GM12801 (cell line): ENCODE data around the gene KCNAB1.

Experiments
- TF ChIP-seq, protein P1 (sequence below): IDR thresholded peaks from one replicate; pipeline ENCODE4 v1.5.1; 2011; ENCODE audit warnings: control low read depth; ENCODE audit not compliant: insufficient read length; ENCODE audit errors: extremely low read depth

KCNAB1 gene

DNA sequence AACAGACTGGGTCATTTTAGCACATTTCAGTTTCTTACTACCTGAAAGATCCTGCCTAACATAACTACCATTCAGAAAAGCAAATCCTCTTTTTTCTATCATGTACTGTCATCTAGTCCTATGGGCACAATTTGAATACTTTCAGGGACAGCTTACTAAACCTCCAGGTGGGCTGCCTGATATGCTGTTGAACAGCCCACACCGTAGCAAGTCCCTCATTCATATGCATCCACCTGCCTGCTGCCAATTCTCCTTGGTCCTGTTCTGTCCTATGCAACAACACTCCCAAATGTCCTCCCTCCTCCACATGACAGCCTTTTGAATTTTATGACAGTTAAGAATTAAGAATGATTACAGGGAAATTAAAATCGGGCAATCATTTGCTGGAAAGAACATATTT lies 137.9 kb downstream of the KCNAB1 start:
- TF ChIP-seq, protein P1, sequence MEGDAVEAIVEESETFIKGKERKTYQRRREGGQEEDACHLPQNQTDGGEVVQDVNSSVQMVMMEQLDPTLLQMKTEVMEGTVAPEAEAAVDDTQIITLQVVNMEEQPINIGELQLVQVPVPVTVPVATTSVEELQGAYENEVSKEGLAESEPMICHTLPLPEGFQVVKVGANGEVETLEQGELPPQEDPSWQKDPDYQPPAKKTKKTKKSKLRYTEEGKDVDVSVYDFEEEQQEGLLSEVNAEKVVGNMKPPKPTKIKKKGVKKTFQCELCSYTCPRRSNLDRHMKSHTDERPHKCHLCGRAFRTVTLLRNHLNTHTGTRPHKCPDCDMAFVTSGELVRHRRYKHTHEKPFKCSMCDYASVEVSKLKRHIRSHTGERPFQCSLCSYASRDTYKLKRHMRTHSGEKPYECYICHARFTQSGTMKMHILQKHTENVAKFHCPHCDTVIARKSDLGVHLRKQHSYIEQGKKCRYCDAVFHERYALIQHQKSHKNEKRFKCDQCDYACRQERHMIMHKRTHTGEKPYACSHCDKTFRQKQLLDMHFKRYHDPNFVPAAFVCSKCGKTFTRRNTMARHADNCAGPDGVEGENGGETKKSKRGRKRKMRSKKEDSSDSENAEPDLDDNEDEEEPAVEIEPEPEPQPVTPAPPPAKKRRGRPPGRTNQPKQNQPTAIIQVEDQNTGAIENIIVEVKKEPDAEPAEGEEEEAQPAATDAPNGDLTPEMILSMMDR, result no peak

DNA sequence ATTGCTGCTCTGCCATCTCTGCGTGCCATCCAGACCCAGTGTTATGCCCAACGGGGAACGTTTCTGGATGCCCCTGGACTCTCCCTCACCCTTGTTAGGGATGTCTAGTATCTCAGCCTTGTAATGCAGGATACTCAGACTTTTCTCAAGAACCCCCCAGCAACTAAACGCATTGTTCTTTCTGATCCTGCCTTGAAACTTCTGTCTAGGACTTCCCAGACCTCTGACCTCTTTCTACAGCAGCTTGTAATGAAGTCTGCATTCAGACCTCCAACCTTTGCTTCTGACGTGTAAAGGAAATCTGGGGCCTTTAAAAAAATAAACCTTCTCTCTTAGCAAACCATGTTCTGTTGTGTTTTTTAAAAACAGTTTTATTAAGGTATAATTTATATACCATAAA lies 139.5 kb downstream of the KCNAB1 start:
- TF ChIP-seq, protein P1, result no peak

DNA sequence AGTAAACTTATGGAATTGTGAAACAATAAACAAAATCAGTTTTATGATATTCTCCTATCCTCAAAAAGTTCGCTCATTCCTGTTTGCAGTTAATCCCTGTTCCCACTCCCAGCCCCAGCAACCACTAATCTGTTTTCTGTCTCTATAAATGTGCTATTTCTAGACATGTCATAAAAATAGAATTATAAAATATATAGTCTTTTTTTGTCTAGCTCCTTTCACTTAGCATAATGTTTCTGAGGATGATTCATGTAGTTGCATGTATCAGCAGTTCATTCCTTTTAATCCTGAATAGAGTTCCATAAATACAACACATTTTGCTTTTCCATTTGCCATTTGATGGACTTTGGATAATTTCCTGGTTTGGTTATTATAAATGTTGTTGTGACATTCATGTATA lies 140.0 kb downstream of the KCNAB1 start:
- TF ChIP-seq, protein P1, result no peak

DNA sequence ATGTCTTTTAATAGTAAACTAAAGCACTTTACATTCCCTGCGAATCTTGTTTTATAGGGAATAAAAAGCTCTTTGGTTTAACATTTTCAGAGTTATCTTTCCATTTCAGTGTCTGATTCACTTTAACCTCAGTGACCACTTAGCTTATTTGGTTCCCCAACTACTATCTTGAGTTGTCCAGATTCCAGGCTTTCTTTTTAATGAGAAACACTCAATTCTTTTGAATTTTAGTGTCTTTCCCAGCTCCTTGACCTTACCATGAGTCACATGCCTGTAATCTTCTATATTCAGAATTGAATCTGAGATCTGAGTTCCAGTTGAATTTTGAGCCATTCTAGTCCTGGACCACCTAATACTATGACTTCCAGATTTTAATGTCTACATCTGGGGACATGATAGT lies 144.4 kb downstream of the KCNAB1 start:
- TF ChIP-seq, protein P1, result no peak

DNA sequence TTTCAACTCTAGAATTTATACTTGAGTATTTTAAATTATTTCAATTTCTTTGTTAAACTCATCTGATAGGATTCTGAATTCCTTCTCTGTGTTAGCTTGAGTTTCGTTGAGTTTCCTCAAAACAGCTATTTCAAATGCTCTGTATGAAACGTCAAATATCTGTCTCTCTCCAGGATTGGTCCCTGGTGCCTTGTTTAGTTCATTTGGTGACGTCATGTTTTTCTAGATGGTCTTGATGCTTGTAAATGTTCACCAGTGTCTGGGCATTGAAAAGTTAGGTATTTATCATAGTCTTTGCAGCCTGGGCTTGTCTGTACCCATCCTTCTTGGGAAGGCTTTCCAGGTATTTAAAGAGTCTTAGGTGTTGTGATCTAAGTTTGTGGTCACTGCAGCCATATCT lies 151.1 kb downstream of the KCNAB1 start:
- TF ChIP-seq, protein P1, result no peak

DNA sequence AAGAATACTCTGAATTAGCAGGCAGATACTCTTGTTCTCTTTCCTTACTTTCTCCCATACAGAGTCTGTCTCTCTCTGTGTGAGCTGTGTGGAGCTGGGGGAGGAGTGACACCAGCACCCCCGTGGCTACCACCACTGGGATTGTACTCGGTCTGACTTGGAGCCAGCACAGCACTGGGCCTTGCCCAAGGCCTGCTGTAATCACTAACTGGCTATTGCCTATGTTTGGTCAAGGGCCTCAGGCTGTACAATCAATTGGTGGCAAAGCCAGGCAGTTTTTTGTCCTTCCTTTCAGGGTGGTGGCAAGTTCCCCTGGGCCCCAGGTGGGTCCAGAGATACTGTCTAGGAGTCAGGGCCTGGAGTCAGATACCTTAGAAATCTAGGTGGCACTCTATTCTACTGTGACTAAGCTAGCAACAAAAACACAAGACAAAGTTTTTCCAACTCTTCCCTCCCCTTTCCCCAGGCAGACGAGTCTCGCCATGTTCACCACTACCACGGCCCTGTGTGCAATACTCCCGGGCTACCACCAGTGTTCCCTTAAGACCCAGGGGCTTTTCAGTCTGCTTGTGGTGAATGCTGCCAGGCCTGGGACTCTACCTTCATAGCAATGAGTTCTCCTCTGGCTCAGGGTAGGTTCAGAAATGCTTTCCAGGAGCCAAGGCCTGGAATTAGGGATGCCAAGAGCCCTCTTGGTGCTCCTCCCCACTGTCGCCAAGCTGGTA lies 151.8 kb downstream of the KCNAB1 start:
- TF ChIP-seq, protein P1, result no peak

DNA sequence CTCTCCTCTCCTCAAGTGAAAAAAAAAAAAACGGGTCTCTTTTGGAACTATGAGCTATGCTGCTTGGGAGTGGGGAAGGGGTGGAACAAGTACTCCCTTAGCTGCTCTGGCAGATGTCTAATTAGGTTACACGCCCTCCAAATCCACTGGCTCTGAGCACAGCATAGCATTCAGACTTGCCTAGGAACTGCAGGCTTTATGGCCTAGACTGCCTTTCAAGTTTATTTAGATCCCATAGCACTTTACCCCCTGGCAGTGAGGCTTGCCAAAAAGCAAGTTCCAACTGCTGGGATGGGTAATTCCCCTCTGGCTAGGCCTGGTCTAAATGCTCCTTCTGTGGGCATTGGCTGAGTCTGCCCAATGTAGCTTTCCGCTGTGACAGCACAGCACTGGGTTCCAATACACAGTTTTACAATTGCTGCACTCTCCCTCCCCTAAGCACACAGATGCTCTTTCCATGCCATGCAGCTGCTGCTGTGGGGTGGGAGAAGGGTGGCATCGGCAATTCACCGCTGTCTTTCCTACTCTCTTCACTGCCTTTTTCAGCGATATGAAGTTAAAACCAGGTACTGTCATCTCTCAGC lies 152.8 kb downstream of the KCNAB1 start:
- TF ChIP-seq, protein P1, result no peak
